ENCODE data around the gene VAPA. TPM values are rescaled to one million over a fixed set of nuclear protein-coding genes. Genes with fewer than 3 reads are reported as not detected.

The VAPA gene
- total RNA-seq, 2 experiments from 2014 or later = 156 to 220 TPM

- CTCF ChIA-PET = no interaction called here
- peaks cover 5% of the 10 kb centered on the region for H3K27me3 Mint-ChIP-seq
- no peaks in the 10 kb centered on the region for H3K4me1 Mint-ChIP-seq
- H3K4me3 Mint-ChIP-seq = no peak overlapping the region
- no peak for DNase-seq
- no peak overlapping the region for H3K27ac Mint-ChIP-seq
- POLR2A ChIA-PET = no interaction called here
- no peaks in the 10 kb centered on the region for H3K36me3 Mint-ChIP-seq (ENCODE audit: low read depth)
- intact Hi-C loops (cut with DNase I, micrococcal nuclease) = no loop called here
- no peak for ATAC-seq
- H3K9me3 Mint-ChIP-seq (ENCODE audit: low read depth) = peaks cover 10% of the 10 kb centered on the region
Measured at GRCh38 chr18:9994026-9994570, 80.3 kb downstream of the VAPA start.

- Mint-ChIP-seq H3K27ac (no peak overlapping the region), H3K9me3 (ENCODE audit: low read depth) (peaks cover 10% of the 10 kb centered on the region), H3K4me1 (no peaks in the 10 kb centered on the region), H3K36me3 (ENCODE audit: low read depth) (no peaks in the 10 kb centered on the region), H3K27me3 (peaks cover 5% of the 10 kb centered on the region), H3K4me3 (no peak overlapping the region)
- no peak for DNase-seq
- no peak for ATAC-seq
- CTCF ChIA-PET = no interaction called here
- intact Hi-C loops (cut with DNase I, micrococcal nuclease) = no loop called here
- POLR2A ChIA-PET = no interaction called here
Measured at GRCh38 chr18:9994701-9995235, 81.0 kb downstream of the VAPA start.

GRCh38 chr18:9995631-9996030 is 81.8 kb downstream of the VAPA start:
- H3K4me1 Mint-ChIP-seq = no peaks in the 10 kb centered on the region
- peaks cover 12% of the 10 kb centered on the region for H3K9me3 Mint-ChIP-seq (ENCODE audit: low read depth)
- no peak overlapping the region for H3K27ac Mint-ChIP-seq
- H3K27me3 Mint-ChIP-seq = peaks cover 5% of the 10 kb centered on the region
- ChIA-PET POLR2A (no interaction called here), CTCF (no interaction called here)
- DNase-seq = no peak
- H3K36me3 Mint-ChIP-seq (ENCODE audit: low read depth) = no peaks in the 10 kb centered on the region
- intact Hi-C loops (cut with DNase I, micrococcal nuclease) = no loop called here
- H3K4me3 Mint-ChIP-seq = no peak overlapping the region
- no peak for ATAC-seq

GRCh38 chr18:9996094-9996493 is 82.3 kb downstream of the VAPA start:
- ATAC-seq = no peak
- Mint-ChIP-seq H3K4me1 (no peaks in the 10 kb centered on the region), H3K4me3 (no peak overlapping the region), H3K9me3 (ENCODE audit: low read depth) (peaks cover 12% of the 10 kb centered on the region), H3K27me3 (peaks cover 3% of the 10 kb centered on the region), H3K27ac (no peak overlapping the region), H3K36me3 (ENCODE audit: low read depth) (no peaks in the 10 kb centered on the region)
- ChIA-PET CTCF (no interaction called here), POLR2A (no interaction called here)
- intact Hi-C loops (cut with DNase I, micrococcal nuclease) = no loop called here
- DNase-seq = no peak

- intact Hi-C loops (cut with DNase I, micrococcal nuclease) = no loop called here
- ChIA-PET POLR2A (no interaction called here), CTCF (no interaction called here)
Measured at GRCh38 chr18:9997711-9998110, 83.9 kb downstream of the VAPA start.

GRCh38 chr18:9998330-9998729 is 84.5 kb downstream of the VAPA start:
- Mint-ChIP-seq H3K27me3 (no peaks in the 10 kb centered on the region), H3K27ac (no peak overlapping the region), H3K4me1 (no peaks in the 10 kb centered on the region), H3K9me3 (ENCODE audit: low read depth) (peaks cover 12% of the 10 kb centered on the region), H3K4me3 (no peak overlapping the region), H3K36me3 (ENCODE audit: low read depth) (no peaks in the 10 kb centered on the region)
- intact Hi-C loops (cut with DNase I, micrococcal nuclease) = no loop called here
- DNase-seq (no peak), ATAC-seq (no peak)
- CTCF ChIA-PET = no interaction called here
- POLR2A ChIA-PET = no interaction called here

More at GRCh38 chr18:9997711-9998110, 83.9 kb downstream of the VAPA start:
- Mint-ChIP-seq H3K4me3 (no peak overlapping the region), H3K36me3 (ENCODE audit: low read depth) (no peaks in the 10 kb centered on the region), H3K27ac (no peak overlapping the region), H3K4me1 (no peaks in the 10 kb centered on the region), H3K9me3 (ENCODE audit: low read depth) (peaks cover 12% of the 10 kb centered on the region), H3K27me3 (no peaks in the 10 kb centered on the region)
- no peak for ATAC-seq
- DNase-seq = no peak

GRCh38 chr18:10002280-10002679 is 88.5 kb downstream of the VAPA start:
- intact Hi-C loops (cut with DNase I, micrococcal nuclease) = no loop called here
- POLR2A ChIA-PET = no interaction called here
- Mint-ChIP-seq H3K4me3 (no peak overlapping the region), H3K4me1 (no peaks in the 10 kb centered on the region), H3K27me3 (no peaks in the 10 kb centered on the region), H3K9me3 (ENCODE audit: low read depth) (peaks cover 11% of the 10 kb centered on the region), H3K27ac (no peak overlapping the region), H3K36me3 (ENCODE audit: low read depth) (no peaks in the 10 kb centered on the region)
- CTCF ChIA-PET = no interaction called here
- DNase-seq (no peak), ATAC-seq (no peak)

- peaks cover 4% of the 10 kb centered on the region for H3K9me3 Mint-ChIP-seq (ENCODE audit: low read depth)
- ChIA-PET POLR2A (interaction anchor here (1.0 kb wide), 1 partner anchor 13 kb away, joined by 3 read pairs; no protein-coding TSS in a partner anchor), CTCF (no interaction called here)
- DNase-seq (no peak), ATAC-seq (no peak)
- no peaks in the 10 kb centered on the region for H3K27me3 Mint-ChIP-seq
- no peak overlapping the region for H3K27ac Mint-ChIP-seq
- H3K4me1 Mint-ChIP-seq = no peaks in the 10 kb centered on the region
- intact Hi-C loops (cut with DNase I, micrococcal nuclease) = no loop called here
- no peak overlapping the region for H3K4me3 Mint-ChIP-seq
- no peaks in the 10 kb centered on the region for H3K36me3 Mint-ChIP-seq (ENCODE audit: low read depth)
Measured at GRCh38 chr18:10003281-10003680, 89.5 kb downstream of the VAPA start.

- ATAC-seq (no peak), DNase-seq (no peak)
- Mint-ChIP-seq H3K27me3 (no peaks in the 10 kb centered on the region), H3K9me3 (ENCODE audit: low read depth) (peaks cover 2% of the 10 kb centered on the region), H3K27ac (no peak overlapping the region), H3K36me3 (ENCODE audit: low read depth) (no peaks in the 10 kb centered on the region), H3K4me3 (no peak overlapping the region), H3K4me1 (no peaks in the 10 kb centered on the region)
- intact Hi-C loops (cut with DNase I, micrococcal nuclease) = no loop called here
- ChIA-PET CTCF (no interaction called here), POLR2A (interaction anchor here (1.0 kb wide), 1 partner anchor 12 kb away, joined by 3 read pairs; no protein-coding TSS in a partner anchor)
Measured at GRCh38 chr18:10003866-10004265, 90.0 kb downstream of the VAPA start.

GRCh38 chr18:10006311-10006893 is 92.6 kb downstream of the VAPA start:
- Mint-ChIP-seq H3K9me3 (ENCODE audit: low read depth) (no peaks in the 10 kb centered on the region), H3K4me3 (no peak overlapping the region), H3K27ac (no peak overlapping the region), H3K4me1 (no peaks in the 10 kb centered on the region), H3K27me3 (no peaks in the 10 kb centered on the region), H3K36me3 (ENCODE audit: low read depth) (no peaks in the 10 kb centered on the region)
- ChIA-PET CTCF (no interaction called here), POLR2A (interaction anchor here (0.7 kb wide), 1 partner anchor 212 kb away, joined by 3 read pairs; no protein-coding TSS in a partner anchor)
- no peak for DNase-seq
- no peak for ATAC-seq
- intact Hi-C loops (cut with DNase I, micrococcal nuclease) = no loop called here

- DNase-seq (no peak), ATAC-seq (no peak)
- Mint-ChIP-seq H3K4me1 (no peaks in the 10 kb centered on the region), H3K4me3 (no peak overlapping the region), H3K27ac (no peak overlapping the region), H3K27me3 (no peaks in the 10 kb centered on the region), H3K9me3 (ENCODE audit: low read depth) (no peaks in the 10 kb centered on the region), H3K36me3 (ENCODE audit: low read depth) (no peaks in the 10 kb centered on the region)
- POLR2A ChIA-PET = no interaction called here
- intact Hi-C loops (cut with DNase I, micrococcal nuclease) = no loop called here
- CTCF ChIA-PET = no interaction called here
Measured at GRCh38 chr18:10008006-10008647, 94.3 kb downstream of the VAPA start.
